Measurements from ENCODE around the gene ARID1A. TPM values are rescaled to one million over a fixed set of nuclear protein-coding genes. Genes with fewer than 3 reads are reported as not detected.

Gene ARID1A
- total and polyA plus RNA-seq, 2 experiments from 2014 or later = 50.0 to 104 TPM

GRCh38 chr1:26700711-26701110 is 4.9 kb downstream of the ARID1A start:
- no peak for ATAC-seq

DNA sequence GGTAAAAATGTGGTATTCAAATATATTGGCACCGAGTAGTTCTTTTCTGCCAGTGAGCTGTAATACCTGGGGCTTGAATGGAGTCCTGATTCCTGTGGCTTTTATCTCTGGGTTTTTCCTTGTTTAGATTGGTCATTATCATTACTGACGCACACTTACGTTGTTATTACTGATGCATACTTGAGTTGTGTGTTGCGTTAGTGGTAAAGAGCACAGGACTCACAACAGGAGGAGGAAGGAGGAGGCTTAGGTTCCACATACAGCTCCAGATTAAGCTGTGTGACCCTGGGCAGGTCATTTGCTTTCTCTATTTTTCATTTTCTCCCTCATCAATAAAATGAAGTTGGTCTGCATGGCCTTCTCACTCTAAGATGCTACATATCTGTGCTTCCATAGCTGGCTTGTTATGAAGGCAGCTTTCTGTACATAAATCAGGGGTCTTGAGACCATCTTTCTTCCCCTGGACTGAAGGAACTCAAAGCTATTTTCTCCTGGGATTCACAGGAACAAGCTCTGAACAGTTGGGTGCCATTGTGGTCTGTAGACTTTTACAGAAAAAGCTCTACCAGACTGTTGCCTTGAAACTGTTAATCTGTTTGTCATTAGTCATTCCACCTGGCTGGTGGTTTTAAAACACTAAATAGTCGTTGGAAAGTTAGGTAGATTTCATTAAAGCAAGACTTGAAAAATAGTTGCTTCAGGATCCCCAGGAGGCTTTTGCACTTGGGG is 5.6 kb downstream of the ARID1A start:
- Histone ChIP-seq H4K20me1 (replicated peaks; ENCODE audit: insufficient read depth) (peaks cover 73% of the 10 kb centered on the region), H2AFZ (no peak overlapping the region), H3K79me2 (replicated peaks; ENCODE audit: insufficient read depth) (peaks cover 100% of the 10 kb centered on the region), H3K27me3 (ENCODE audit: insufficient read depth) (no peaks in the 10 kb centered on the region), H3K4me3 (peak overlapping the region; percentile 68), H3K36me3 (ENCODE audit: insufficient read depth) (no peaks in the 10 kb centered on the region), H3K27ac (ENCODE audit: low read depth) (no peak overlapping the region), H3F3A (replicated peaks; ENCODE audit: low read depth) (no peaks in the 10 kb centered on the region), H3K9me2 (ENCODE audit: insufficient read depth) (no peaks in the 10 kb centered on the region), H3K4me1 (ENCODE audit: insufficient read depth) (peaks cover 79% of the 10 kb centered on the region), H3K4me2 (peak overlapping the region; percentile 79)
- Mint-ChIP-seq H3K27me3 (ENCODE audit: insufficient read depth, low read depth, poor library complexity) (no peaks in the 10 kb centered on the region), H3K4me3 (no peak overlapping the region), H3K9me3 (no peaks in the 10 kb centered on the region; the same call in 2 of the 3 replicates), H3K36me3 (ENCODE audit: low read depth) (no peaks in the 10 kb centered on the region; the same call in 2 of the 3 replicates), H3K27ac (no peak overlapping the region), H3K4me1 (peaks cover 20% of the 10 kb centered on the region)
- TF ChIP-seq ZNF114 (CRISPR knock-in tag; IDR thresholded peaks at IDR 0.05) (no peak), CREB1 (CRISPR knock-in tag; IDR thresholded peaks at IDR 0.05; ENCODE audit: low read depth) (no peak), ZNF462 (CRISPR knock-in tag; IDR thresholded peaks at IDR 0.05) (no peak), EZH2 (IDR thresholded peaks at IDR 0.05; ENCODE audit: low read depth, unreplicated experiment) (no peak), JUNB (IDR thresholded peaks at IDR 0.05; ENCODE audit: unreplicated experiment) (no peak), ZNF331 (CRISPR knock-in tag; IDR thresholded peaks at IDR 0.05; ENCODE audit: low read depth) (no peak), NANOG (IDR thresholded peaks at IDR 0.05; ENCODE audit: borderline replicate concordance) (no peak), EZH2phosphoT487 (IDR thresholded peaks at IDR 0.05; ENCODE audit: unreplicated experiment) (no peak), CTCF (conservative IDR thresholded peaks at IDR 0.05; ENCODE audit: low read depth in 2 of 2) (no peak), STAT1 (IDR thresholded peaks at IDR 0.05; ENCODE audit: unreplicated experiment) (no peak)
- TF ChIP-seq, protein P1, sequence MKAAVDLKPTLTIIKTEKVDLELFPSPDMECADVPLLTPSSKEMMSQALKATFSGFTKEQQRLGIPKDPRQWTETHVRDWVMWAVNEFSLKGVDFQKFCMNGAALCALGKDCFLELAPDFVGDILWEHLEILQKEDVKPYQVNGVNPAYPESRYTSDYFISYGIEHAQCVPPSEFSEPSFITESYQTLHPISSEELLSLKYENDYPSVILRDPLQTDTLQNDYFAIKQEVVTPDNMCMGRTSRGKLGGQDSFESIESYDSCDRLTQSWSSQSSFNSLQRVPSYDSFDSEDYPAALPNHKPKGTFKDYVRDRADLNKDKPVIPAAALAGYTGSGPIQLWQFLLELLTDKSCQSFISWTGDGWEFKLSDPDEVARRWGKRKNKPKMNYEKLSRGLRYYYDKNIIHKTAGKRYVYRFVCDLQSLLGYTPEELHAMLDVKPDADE (IDR thresholded peaks at IDR 0.05) = no peak
- ATAC-seq (no peak), DNase-seq (ENCODE audit: low spot score) (no peak)

More at GRCh38 chr1:26700711-26701110, 4.9 kb downstream of the ARID1A start:
- H3K4me3 ChIP-seq = peak overlapping the region; percentile 68
- no peaks in the 10 kb centered on the region; the same call in 2 of the 3 replicates for H3K36me3 Mint-ChIP-seq (ENCODE audit: low read depth)
- H4K20me1 ChIP-seq (replicated peaks; ENCODE audit: insufficient read depth) = peaks cover 70% of the 10 kb centered on the region
- peaks cover 93% of the 10 kb centered on the region for H3K79me2 ChIP-seq (replicated peaks; ENCODE audit: insufficient read depth)
- H3K4me3 Mint-ChIP-seq = no peak overlapping the region
- TF ChIP-seq EZH2phosphoT487 (IDR thresholded peaks at IDR 0.05; ENCODE audit: unreplicated experiment) = no peak
- no peak for TF ChIP-seq POLR2AphosphoS5 (IDR thresholded peaks at IDR 0.05; ENCODE audit: low read depth)
- TF ChIP-seq EZH2 (IDR thresholded peaks at IDR 0.05; ENCODE audit: low read depth, unreplicated experiment) = no peak
- H3K27ac ChIP-seq (ENCODE audit: low read depth) = no peak overlapping the region
- no peaks in the 10 kb centered on the region; the same call in 2 of the 3 replicates for H3K9me3 Mint-ChIP-seq
- no peaks in the 10 kb centered on the region for H3K36me3 ChIP-seq (ENCODE audit: insufficient read depth)
- H3K27me3 ChIP-seq (ENCODE audit: insufficient read depth) = no peaks in the 10 kb centered on the region
- no peaks in the 10 kb centered on the region for H3K9me2 ChIP-seq (ENCODE audit: insufficient read depth)
- peak overlapping the region; percentile 79 for H3K4me2 ChIP-seq
- peaks cover 13% of the 10 kb centered on the region for H3K4me1 Mint-ChIP-seq
- peaks cover 72% of the 10 kb centered on the region for H3K4me1 ChIP-seq (ENCODE audit: insufficient read depth)
- no peaks in the 10 kb centered on the region for H3F3A ChIP-seq (replicated peaks; ENCODE audit: low read depth)
- H3K27ac Mint-ChIP-seq = no peak overlapping the region
- no peak for DNase-seq (ENCODE audit: low spot score)
- no peak overlapping the region for H2AFZ ChIP-seq
- H3K27me3 Mint-ChIP-seq (ENCODE audit: insufficient read depth, low read depth, poor library complexity) = no peaks in the 10 kb centered on the region

All from GM23338 (cell line).